HEK293 (cell line): Measurements from ENCODE around the gene MS4A10.

Experiments used
- CTCF ChIA-PET: fragments of 350-600 bp; formaldehyde crosslinking; extraction: SDS; loops from one replicate; lab custom pipeline; 2021; ENCODE audit warnings: antibody characterized with exemption; lab: Yijun Ruan, JAX
- POLR2A ChIA-PET: fragments of 300-600 bp; formaldehyde crosslinking; extraction: SDS; loops from one replicate; lab custom pipeline; 2020; ENCODE audit warnings: antibody characterized with exemption, inconsistent platforms; lab: Yijun Ruan, JAX
- H3K27ac ChIP-seq: fragments of 200-500 bp; sonication (Bioruptor generic); 2 replicates; pipeline ENCODE4 v1.5.1; 2014; ENCODE audit warnings: low read depth, low read length, control low read depth, inconsistent platforms; ENCODE audit errors: extremely low read depth
- H3K36me3 ChIP-seq, 2 experiments: fragments of 200-500 bp in 1 of 2; sonication (Bioruptor generic) in 1 of 2; 1 replicate in 1 of 2; 2 replicates in 1 of 2; pipeline ENCODE4 v1.5.1; 2014 to 2017; ENCODE audit warnings: inconsistent platforms in 2 of 2, low read length in 2 of 2; ENCODE audit not compliant: control insufficient read depth in 2 of 2, insufficient read depth in 1 of 2
- H3K4me1 ChIP-seq: fragments of 200-500 bp; sonication (Bioruptor generic); 2 replicates; pipeline ENCODE4 v1.5.1; 2014; ENCODE audit warnings: mild to moderate bottlenecking, low read length, inconsistent platforms; ENCODE audit not compliant: control insufficient read depth, insufficient read depth
- H3K4me3 ChIP-seq: 2 replicates; pipeline ENCODE4 v1.5.1; 2011; ENCODE audit warnings: low read depth, mild to moderate bottlenecking, control low read depth, low read length, moderate library complexity
- H3K9me3 ChIP-seq: fragments of 200-500 bp; sonication (Bioruptor generic); 2 replicates; pipeline ENCODE4 v1.5.1; 2014; ENCODE audit warnings: low read depth, low read length, inconsistent platforms; ENCODE audit not compliant: control insufficient read depth, insufficient read depth
- GLIS1 ChIP-seq: fragments of 450-650 bp; formaldehyde crosslinking; IDR thresholded peaks from 2 replicates; pipeline ENCODE4 v1.5.1; 2016; ENCODE audit warnings: missing biosample characterization, missing genetic modification characterization
- GLIS2 ChIP-seq: fragments of 450-650 bp; formaldehyde crosslinking; IDR thresholded peaks from 2 replicates; pipeline ENCODE4 v1.5.1; 2016; ENCODE audit warnings: missing biosample characterization, missing genetic modification characterization
- HOXA7 ChIP-seq: sonication (generic); formaldehyde crosslinking; IDR thresholded peaks from 2 replicates; pipeline ENCODE4 v1.8.1; 2022; ENCODE audit warnings: missing genetic modification reagents, borderline replicate concordance
- KLF1 ChIP-seq: fragments of 450-650 bp; formaldehyde crosslinking; IDR thresholded peaks from 2 replicates; pipeline ENCODE4 v1.5.1; 2016; ENCODE audit warnings: missing biosample characterization, missing genetic modification characterization
- OVOL3 ChIP-seq: fragments of 450-650 bp; formaldehyde crosslinking; IDR thresholded peaks from 2 replicates; pipeline ENCODE4 v1.5.1; 2016; ENCODE audit warnings: missing biosample characterization, missing genetic modification characterization
- RBAK ChIP-seq: fragments of 450-650 bp; formaldehyde crosslinking; IDR thresholded peaks from 2 replicates; pipeline ENCODE4 v1.5.1; 2016; ENCODE audit warnings: missing biosample characterization, missing genetic modification characterization
- SCRT1 ChIP-seq: fragments of 450-650 bp; formaldehyde crosslinking; IDR thresholded peaks from 2 replicates; pipeline ENCODE4 v1.5.1; 2016; ENCODE audit warnings: missing biosample characterization, missing genetic modification characterization, borderline replicate concordance
- SP3 ChIP-seq: fragments of 450-650 bp; formaldehyde crosslinking; IDR thresholded peaks from 2 replicates; pipeline ENCODE4 v1.5.1; 2016; ENCODE audit warnings: missing biosample characterization, missing genetic modification characterization
- ZBTB7A ChIP-seq: fragments of 450-650 bp; formaldehyde crosslinking; IDR thresholded peaks from 2 replicates; pipeline ENCODE4 v1.5.1; 2016; ENCODE audit warnings: low read depth, missing biosample characterization, missing genetic modification characterization
- ZFP41 ChIP-seq: fragments of 450-650 bp; formaldehyde crosslinking; IDR thresholded peaks from 2 replicates; pipeline ENCODE4 v1.5.1; 2016; ENCODE audit warnings: missing biosample characterization, missing genetic modification characterization, borderline replicate concordance
- ZNF16 ChIP-seq: fragments of 450-650 bp; formaldehyde crosslinking; IDR thresholded peaks from 2 replicates; pipeline ENCODE4 v1.5.1; 2016; ENCODE audit warnings: low read depth, missing biosample characterization, missing genetic modification characterization
- ZNF211 ChIP-seq: fragments of 450-650 bp; formaldehyde crosslinking; IDR thresholded peaks from 2 replicates; pipeline ENCODE4 v1.5.1; 2016; ENCODE audit warnings: low read depth, missing biosample characterization, missing genetic modification characterization
- ZNF223 ChIP-seq: fragments of 450-650 bp; formaldehyde crosslinking; IDR thresholded peaks from 2 replicates; pipeline ENCODE4 v1.5.1; 2016; ENCODE audit warnings: missing biosample characterization, missing genetic modification characterization
- ZNF366 ChIP-seq: fragments of 450-650 bp; formaldehyde crosslinking; conservative IDR thresholded peaks from 2 replicates; pipeline ENCODE4 v1.5.1; 2016; ENCODE audit warnings: missing biosample characterization, missing genetic modification characterization
- ZNF394 ChIP-seq: fragments of 450-650 bp; formaldehyde crosslinking; IDR thresholded peaks from 2 replicates; pipeline ENCODE4 v1.5.1; 2016; ENCODE audit warnings: missing biosample characterization, missing genetic modification characterization, mild to moderate bottlenecking, moderate library complexity, borderline replicate concordance
- ZNF398 ChIP-seq: fragments of 450-650 bp; formaldehyde crosslinking; IDR thresholded peaks from 2 replicates; pipeline ENCODE4 v1.5.1; 2017; ENCODE audit warnings: missing biosample characterization, missing genetic modification characterization
- ZNF48 ChIP-seq: fragments of 450-650 bp; formaldehyde crosslinking; IDR thresholded peaks from 2 replicates; pipeline ENCODE4 v1.5.1; 2016; ENCODE audit warnings: missing biosample characterization, missing genetic modification characterization
- ZNF501 ChIP-seq: fragments of 450-650 bp; formaldehyde crosslinking; IDR thresholded peaks from 2 replicates; pipeline ENCODE4 v1.5.1; 2016; ENCODE audit warnings: missing biosample characterization, missing genetic modification characterization
- ZNF558 ChIP-seq: fragments of 450-650 bp; formaldehyde crosslinking; IDR thresholded peaks from 2 replicates; pipeline ENCODE4 v1.5.1; 2016; ENCODE audit warnings: missing biosample characterization, missing genetic modification characterization
- ZNF629 ChIP-seq: fragments of 450-650 bp; formaldehyde crosslinking; IDR thresholded peaks from 2 replicates; pipeline ENCODE4 v1.5.1; 2017; ENCODE audit warnings: missing biosample characterization, missing genetic modification characterization
- ZNF645 ChIP-seq: fragments of 450-650 bp; formaldehyde crosslinking; IDR thresholded peaks from 2 replicates; pipeline ENCODE4; 2016; ENCODE audit warnings: missing biosample characterization, missing genetic modification characterization
- ZNF76 ChIP-seq: fragments of 450-650 bp; formaldehyde crosslinking; IDR thresholded peaks from 2 replicates; pipeline ENCODE4; 2016; ENCODE audit warnings: low read depth, missing biosample characterization, missing genetic modification characterization, borderline replicate concordance
- ZNF830 ChIP-seq: fragments of 450-650 bp; IDR thresholded peaks from 2 replicates; pipeline ENCODE4 v1.5.0; 2018; ENCODE audit warnings: missing biosample characterization, missing genetic modification characterization, low read depth, mild to moderate bottlenecking, moderate library complexity
- ZNF843 ChIP-seq: fragments of 450-650 bp; formaldehyde crosslinking; IDR thresholded peaks from 2 replicates; pipeline ENCODE4 v1.5.1; 2016; ENCODE audit warnings: missing biosample characterization, missing genetic modification characterization
- TF ChIP-seq, protein P1 (sequence below): fragments of 450-650 bp; formaldehyde crosslinking; IDR thresholded peaks from 2 replicates; pipeline ENCODE4 v1.5.1; 2016; ENCODE audit warnings: missing biosample characterization, missing genetic modification characterization
- TF ChIP-seq, protein P2 (sequence below): fragments of 450-650 bp; formaldehyde crosslinking; IDR thresholded peaks from 2 replicates; pipeline ENCODE4 v1.5.1; 2016; ENCODE audit warnings: missing biosample characterization, missing genetic modification characterization
- TF ChIP-seq, protein P3 (sequence below): fragments of 450-650 bp; formaldehyde crosslinking; IDR thresholded peaks from 2 replicates; pipeline ENCODE4 v1.5.1; 2016; ENCODE audit warnings: missing biosample characterization, missing genetic modification characterization
- TF ChIP-seq, protein P4 (sequence below): fragments of 450-650 bp; formaldehyde crosslinking; IDR thresholded peaks from 2 replicates; pipeline ENCODE4 v1.5.1; 2016; ENCODE audit warnings: missing biosample characterization, missing genetic modification characterization

Gene MS4A10

DNA sequence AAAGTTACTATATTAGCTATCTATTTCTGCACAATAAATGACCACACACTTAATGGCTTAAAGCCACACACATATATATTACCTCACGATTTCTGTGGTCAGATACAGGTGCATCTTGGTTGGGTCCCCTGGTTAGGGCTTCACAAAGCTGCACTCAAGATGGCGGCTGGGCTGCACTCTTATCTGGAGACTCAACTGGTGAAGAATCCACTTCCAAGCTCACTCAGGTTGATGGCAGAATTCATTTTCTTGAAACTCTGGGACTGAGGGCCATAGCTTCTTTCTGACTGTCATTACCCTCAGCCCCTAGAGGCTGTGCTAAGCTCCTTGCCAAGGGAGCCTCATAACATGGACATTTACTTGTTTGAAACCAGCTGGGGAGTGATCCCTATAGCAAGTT lies 5.1 kb upstream of the MS4A10 start:
- Histone ChIP-seq H3K9me3 (no peaks in the 10 kb centered on the region), H3K27ac (no peak overlapping the region)
- TF ChIP-seq, protein P1, sequence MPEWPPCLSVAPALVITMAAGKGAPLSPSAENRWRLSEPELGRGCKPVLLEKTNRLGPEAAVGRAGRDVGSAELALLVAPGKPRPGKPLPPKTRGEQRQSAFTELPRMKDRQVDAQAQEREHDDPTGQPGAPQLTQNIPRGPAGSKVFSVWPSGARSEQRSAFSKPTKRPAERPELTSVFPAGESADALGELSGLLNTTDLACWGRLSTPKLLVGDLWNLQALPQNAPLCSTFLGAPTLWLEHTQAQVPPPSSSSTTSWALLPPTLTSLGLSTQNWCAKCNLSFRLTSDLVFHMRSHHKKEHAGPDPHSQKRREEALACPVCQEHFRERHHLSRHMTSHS (tag by site-specific recombination), result no peak
- no peak for TF ChIP-seq SP3
- TF ChIP-seq ZNF843 (tag by site-specific recombination), result no peak
- no peak for TF ChIP-seq ZNF48
- no peak for TF ChIP-seq GLIS1
- TF ChIP-seq ZFP41 (tag by site-specific recombination), result no peak
- no peak for TF ChIP-seq ZNF76 (tag by site-specific recombination)
- TF ChIP-seq ZBTB7A (tag by site-specific recombination), result no peak
- TF ChIP-seq HOXA7 (CRISPR knock-in tag), result no peak
- no peak for TF ChIP-seq SCRT1 (tag by site-specific recombination)
- TF ChIP-seq OVOL3 (tag by site-specific recombination), result no peak
- no peak for TF ChIP-seq ZNF394
- no peak for TF ChIP-seq ZNF223 (tag by site-specific recombination)
- no peak for TF ChIP-seq KLF1 (tag by site-specific recombination)
- TF ChIP-seq, all 188 proteins: peak for 0
- Histone ChIP-seq H3K36me3 (no peaks in the 10 kb centered on the region), H3K4me3 (no peak overlapping the region), H3K4me1 (no peaks in the 10 kb centered on the region)
- ChIA-PET POLR2A (no interaction called here), CTCF (interaction anchor here (0.5 to 6.7 kb wide), 5 partner anchors 14 to 737 kb away, joined by 3 to 25 read pairs (median 3); no protein-coding TSS in a partner anchor)

- CTCF ChIA-PET, result interaction anchor here (0.6 to 1.1 kb wide), 4 partner anchors 15 to 736 kb away, joined by 3 read pairs; no protein-coding TSS in a partner anchor
- POLR2A ChIA-PET, result no interaction called here
- H3K9me3 ChIP-seq, result no peaks in the 10 kb centered on the region
- no peaks in the 10 kb centered on the region for H3K36me3 ChIP-seq
- no peak overlapping the region for H3K27ac ChIP-seq
- no peaks in the 10 kb centered on the region for H3K4me1 ChIP-seq
- H3K4me3 ChIP-seq, result no peak overlapping the region
- TF ChIP-seq, protein P2, sequence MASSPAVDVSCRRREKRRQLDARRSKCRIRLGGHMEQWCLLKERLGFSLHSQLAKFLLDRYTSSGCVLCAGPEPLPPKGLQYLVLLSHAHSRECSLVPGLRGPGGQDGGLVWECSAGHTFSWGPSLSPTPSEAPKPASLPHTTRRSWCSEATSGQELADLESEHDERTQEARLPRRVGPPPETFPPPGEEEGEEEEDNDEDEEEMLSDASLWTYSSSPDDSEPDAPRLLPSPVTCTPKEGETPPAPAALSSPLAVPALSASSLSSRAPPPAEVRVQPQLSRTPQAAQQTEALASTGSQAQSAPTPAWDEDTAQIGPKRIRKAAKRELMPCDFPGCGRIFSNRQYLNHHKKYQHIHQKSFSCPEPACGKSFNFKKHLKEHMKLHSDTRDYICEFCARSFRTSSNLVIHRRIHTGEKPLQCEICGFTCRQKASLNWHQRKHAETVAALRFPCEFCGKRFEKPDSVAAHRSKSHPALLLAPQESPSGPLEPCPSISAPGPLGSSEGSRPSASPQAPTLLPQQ, result no peak
- no peak for TF ChIP-seq SCRT1 (tag by site-specific recombination)
- no peak for TF ChIP-seq ZNF830
- no peak for TF ChIP-seq ZNF629 (tag by site-specific recombination)
- TF ChIP-seq ZNF211 (tag by site-specific recombination), result no peak
- TF ChIP-seq, protein P3, sequence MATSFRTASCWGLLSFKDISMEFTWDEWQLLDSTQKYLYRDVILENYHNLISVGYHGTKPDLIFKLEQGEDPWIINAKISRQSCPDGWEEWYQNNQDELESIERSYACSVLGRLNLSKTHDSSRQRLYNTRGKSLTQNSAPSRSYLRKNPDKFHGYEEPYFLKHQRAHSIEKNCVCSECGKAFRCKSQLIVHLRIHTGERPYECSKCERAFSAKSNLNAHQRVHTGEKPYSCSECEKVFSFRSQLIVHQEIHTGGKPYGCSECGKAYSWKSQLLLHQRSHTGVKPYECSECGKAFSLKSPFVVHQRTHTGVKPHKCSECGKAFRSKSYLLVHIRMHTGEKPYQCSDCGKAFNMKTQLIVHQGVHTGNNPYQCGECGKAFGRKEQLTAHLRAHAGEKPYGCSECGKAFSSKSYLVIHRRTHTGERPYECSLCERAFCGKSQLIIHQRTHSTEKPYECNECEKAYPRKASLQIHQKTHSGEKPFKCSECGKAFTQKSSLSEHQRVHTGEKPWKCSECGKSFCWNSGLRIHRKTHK (tag by site-specific recombination), result no peak
- no peak for TF ChIP-seq GLIS2 (tag by site-specific recombination)
- no peak for TF ChIP-seq ZNF558 (tag by site-specific recombination)
- TF ChIP-seq RBAK, result no peak
- no peak for TF ChIP-seq ZNF645
- TF ChIP-seq, protein P4, sequence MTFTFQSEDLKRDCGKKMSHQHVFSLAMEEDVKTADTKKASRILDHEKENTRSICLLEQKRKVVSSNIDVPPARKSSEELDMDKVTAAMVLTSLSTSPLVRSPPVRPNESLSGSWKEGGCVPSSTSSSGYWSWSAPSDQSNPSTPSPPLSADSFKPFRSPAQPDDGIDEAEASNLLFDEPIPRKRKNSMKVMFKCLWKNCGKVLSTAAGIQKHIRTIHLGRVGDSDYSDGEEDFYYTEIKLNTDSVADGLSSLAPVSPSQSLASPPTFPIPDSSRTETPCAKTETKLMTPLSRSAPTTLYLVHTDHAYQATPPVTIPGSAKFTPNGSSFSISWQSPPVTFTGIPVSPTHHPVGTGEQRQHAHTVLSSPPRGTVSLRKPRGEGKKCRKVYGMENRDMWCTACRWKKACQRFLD, result no peak
- TF ChIP-seq ZBTB7A (tag by site-specific recombination), result no peak
- TF ChIP-seq ZNF366 (tag by site-specific recombination), result no peak
- TF ChIP-seq, protein P1 (tag by site-specific recombination), result no peak
- no peak for TF ChIP-seq ZNF398 (tag by site-specific recombination)
- no peak for TF ChIP-seq ZNF501 (tag by site-specific recombination)
- no peak for TF ChIP-seq ZNF16
These were observed 4.4 kb upstream of the MS4A10 start for GRCh38 chr11:60780774-60781173.
